Liver (tissue), 3 donors: ENCODE results near the gene CHTOP.

Source experiments
- ATF3 ChIP-seq: IDR thresholded peaks from 2 replicates; pipeline ENCODE4 v1.6.1; 2016; ENCODE audit warnings: antibody characterized with exemption
- CTCF ChIP-seq: fragments of 150-350 bp; IDR thresholded peaks from 2 replicates; pipeline ENCODE4 v1.5.1; 2017; ENCODE audit warnings: improper control_type of control experiment, low read depth, low read length; ENCODE audit not compliant: missing input control
- EGR1 ChIP-seq, 2 donors: IDR thresholded peaks; 2 replicates each; pipeline ENCODE4 v1.6.1; 2016 to 2018; ENCODE audit warnings: antibody characterized with exemption in 2 of 2, low read depth in 2 of 2
- FOXA1 ChIP-seq: IDR thresholded peaks from 2 replicates; pipeline ENCODE4 v1.6.1; 2016; ENCODE audit warnings: antibody characterized with exemption
- GABPA ChIP-seq, 2 donors: IDR thresholded peaks in 1 of 2; conservative IDR thresholded peaks in 1 of 2; 2 replicates each; pipeline ENCODE4 v1.6.1; 2016; ENCODE audit warnings: antibody characterized with exemption in 2 of 2, mild to moderate bottlenecking in 1 of 2, moderate library complexity in 1 of 2
- HNF4G ChIP-seq: IDR thresholded peaks from 2 replicates; pipeline ENCODE4 v1.6.1; 2016; ENCODE audit warnings: antibody characterized with exemption
- JUND ChIP-seq, 2 donors: IDR thresholded peaks; 2 replicates each; pipeline ENCODE4 v1.6.1; 2016; ENCODE audit warnings: antibody characterized with exemption in 2 of 2
- NR2F2 ChIP-seq: IDR thresholded peaks from 2 replicates; pipeline ENCODE4 v1.6.1; 2016; ENCODE audit warnings: antibody characterized with exemption
- REST ChIP-seq: IDR thresholded peaks from 2 replicates; pipeline ENCODE4 v1.6.1; 2016; ENCODE audit warnings: antibody characterized with exemption, mild to moderate bottlenecking
- SP1 ChIP-seq: IDR thresholded peaks from 2 replicates; pipeline ENCODE4 v1.6.1; 2018; ENCODE audit warnings: antibody characterized with exemption, mild to moderate bottlenecking
- TAF1 ChIP-seq: conservative IDR thresholded peaks from 2 replicates; pipeline ENCODE4 v1.6.1; 2016; ENCODE audit warnings: antibody characterized with exemption, mild to moderate bottlenecking
- YY1 ChIP-seq: IDR thresholded peaks from 2 replicates; pipeline ENCODE4 v1.6.1; 2016; ENCODE audit warnings: antibody characterized with exemption, mild to moderate bottlenecking
- ZBTB33 ChIP-seq: IDR thresholded peaks from 2 replicates; pipeline ENCODE4 v1.6.1; 2016; ENCODE audit warnings: antibody characterized with exemption
- TF ChIP-seq, protein P1 (sequence below): IDR thresholded peaks from 2 replicates; pipeline ENCODE4 v1.6.1; 2016; ENCODE audit warnings: antibody characterized with exemption
- donor health status: healthy.
- donor health status: healthy.

- TF ChIP-seq SP1: no peak
- TF ChIP-seq ATF3: no peak
- no peak for TF ChIP-seq CTCF
- TF ChIP-seq GABPA (IDR thresholded peaks at IDR 0.05 in 1 of 2, conservative IDR thresholded peaks at IDR 0.05 in 1 of 2): no peak
- no peak for TF ChIP-seq REST
- no peak for TF ChIP-seq TAF1
- no peak for TF ChIP-seq YY1
- TF ChIP-seq HNF4G: no peak
- no peak for TF ChIP-seq EGR1 (IDR thresholded peaks at IDR 0.05; ENCODE audit: low read depth in 2 of 2)
- TF ChIP-seq, protein P1, sequence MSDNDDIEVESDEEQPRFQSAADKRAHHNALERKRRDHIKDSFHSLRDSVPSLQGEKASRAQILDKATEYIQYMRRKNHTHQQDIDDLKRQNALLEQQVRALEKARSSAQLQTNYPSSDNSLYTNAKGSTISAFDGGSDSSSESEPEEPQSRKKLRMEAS: no peak
- TF ChIP-seq JUND (IDR thresholded peaks at IDR 0.05): no peak
- no peak for TF ChIP-seq ZBTB33
- TF ChIP-seq NR2F2: no peak
- TF ChIP-seq FOXA1: no peak
Observed at GRCh38 chr1:153684892-153685291, 51.0 kb downstream of the CHTOP start.
